Liver (tissue), 2 donors: ENCODE results near the gene GRK3.

ENCODE experiments used
- HNF4G ChIP-seq: IDR thresholded peaks from 2 replicates; pipeline ENCODE4 v1.6.1; 2016; ENCODE audit warnings: antibody characterized with exemption
- TAF1 ChIP-seq: conservative IDR thresholded peaks from 2 replicates; pipeline ENCODE4 v1.6.1; 2016; ENCODE audit warnings: antibody characterized with exemption, mild to moderate bottlenecking
- TF ChIP-seq, protein P1 (sequence below): IDR thresholded peaks from 2 replicates; pipeline ENCODE4 v1.6.1; 2016; ENCODE audit warnings: antibody characterized with exemption
- donor health status: healthy.

DNA sequence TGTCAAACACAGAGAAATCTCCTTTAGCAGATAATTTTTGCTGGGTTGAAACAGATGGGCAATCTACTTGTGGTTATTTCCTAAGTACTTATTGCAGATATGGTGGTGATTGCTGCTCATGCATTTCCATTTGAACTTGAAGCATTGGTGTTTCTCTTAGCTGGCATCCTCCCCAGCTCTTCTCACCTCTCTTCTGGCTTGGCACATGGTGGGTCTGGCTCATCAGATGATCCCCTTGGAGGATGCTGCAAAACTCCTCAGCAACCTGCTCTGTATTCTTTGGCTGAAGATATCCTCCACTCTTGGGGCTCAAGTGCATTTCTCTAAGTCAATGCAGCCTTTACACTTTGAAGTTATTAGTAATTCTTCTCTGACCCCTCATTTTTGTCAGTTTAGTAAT, 90.2 kb downstream of the GRK3 start:
- TF ChIP-seq, protein P1, sequence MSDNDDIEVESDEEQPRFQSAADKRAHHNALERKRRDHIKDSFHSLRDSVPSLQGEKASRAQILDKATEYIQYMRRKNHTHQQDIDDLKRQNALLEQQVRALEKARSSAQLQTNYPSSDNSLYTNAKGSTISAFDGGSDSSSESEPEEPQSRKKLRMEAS, result no peak
- TF ChIP-seq HNF4G (no peak), TAF1 (no peak)
